HL-60/S4 (cell line): Measurements from ENCODE around the gene FBXW8.

Experiments used
- in situ Hi-C: fragments of 300-500 bp; cut with MboI; formaldehyde crosslinking; loops from 2 replicates; pipeline ENCODE4 v1.14.3; 2022; ENCODE audit warnings: low sequenced_read_pairs

The FBXW8 gene, protein sequence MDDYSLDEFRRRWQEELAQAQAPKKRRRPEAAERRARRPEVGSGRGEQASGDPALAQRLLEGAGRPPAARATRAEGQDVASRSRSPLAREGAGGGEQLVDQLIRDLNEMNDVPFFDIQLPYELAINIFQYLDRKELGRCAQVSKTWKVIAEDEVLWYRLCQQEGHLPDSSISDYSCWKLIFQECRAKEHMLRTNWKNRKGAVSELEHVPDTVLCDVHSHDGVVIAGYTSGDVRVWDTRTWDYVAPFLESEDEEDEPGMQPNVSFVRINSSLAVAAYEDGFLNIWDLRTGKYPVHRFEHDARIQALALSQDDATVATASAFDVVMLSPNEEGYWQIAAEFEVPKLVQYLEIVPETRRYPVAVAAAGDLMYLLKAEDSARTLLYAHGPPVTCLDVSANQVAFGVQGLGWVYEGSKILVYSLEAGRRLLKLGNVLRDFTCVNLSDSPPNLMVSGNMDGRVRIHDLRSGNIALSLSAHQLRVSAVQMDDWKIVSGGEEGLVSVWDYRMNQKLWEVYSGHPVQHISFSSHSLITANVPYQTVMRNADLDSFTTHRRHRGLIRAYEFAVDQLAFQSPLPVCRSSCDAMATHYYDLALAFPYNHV

GRCh38 chr12:116910645-116911451 is at the start of gene FBXW8:
TSS of gene FBXW8 (plus strand) at chr12:116910950. CDS start at chr12:116911038, 88 bp downstream.
- in situ Hi-C loops: no loop called here

DNA sequence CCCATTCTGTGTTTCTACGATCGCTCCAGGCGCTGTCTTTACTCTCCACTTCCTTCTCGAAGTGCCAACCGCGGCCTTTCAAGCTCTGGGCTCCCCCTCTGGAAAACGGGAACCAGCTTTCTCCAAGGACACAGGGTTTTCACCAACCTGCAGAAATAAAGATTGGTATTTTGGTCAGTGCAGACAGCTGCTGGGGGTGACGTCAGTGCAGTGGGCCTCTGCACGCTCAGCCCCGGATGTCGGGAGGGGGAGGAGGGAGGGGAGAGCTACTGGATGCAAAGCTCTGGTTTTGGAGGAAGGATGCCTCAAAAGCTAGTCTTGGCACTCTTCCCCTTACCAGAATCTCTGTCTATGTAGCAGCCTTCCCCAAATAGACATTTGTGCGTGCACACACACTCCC is 49.4 kb upstream of the FBXW8 start:
- in situ Hi-C loops: no loop called here

DNA sequence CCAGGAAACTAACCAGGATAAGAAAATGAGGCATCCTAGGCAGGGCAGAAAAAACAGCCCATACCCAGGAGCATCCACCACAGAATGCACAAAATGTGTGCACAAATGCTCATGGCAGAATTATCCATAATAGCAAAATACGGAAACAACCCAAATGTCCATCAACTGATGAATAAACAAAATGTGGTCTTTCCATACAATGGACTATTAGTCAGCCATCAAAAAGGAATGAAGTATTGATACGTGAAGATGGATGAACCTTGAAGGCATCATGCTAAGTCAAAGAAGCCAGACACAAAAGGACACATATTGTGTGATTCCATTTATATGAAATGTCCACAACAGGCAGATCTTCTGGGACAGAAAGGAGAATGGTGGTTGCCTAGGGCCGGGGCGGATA is 48.6 kb upstream of the FBXW8 start:
- in situ Hi-C loops: no loop called here

DNA sequence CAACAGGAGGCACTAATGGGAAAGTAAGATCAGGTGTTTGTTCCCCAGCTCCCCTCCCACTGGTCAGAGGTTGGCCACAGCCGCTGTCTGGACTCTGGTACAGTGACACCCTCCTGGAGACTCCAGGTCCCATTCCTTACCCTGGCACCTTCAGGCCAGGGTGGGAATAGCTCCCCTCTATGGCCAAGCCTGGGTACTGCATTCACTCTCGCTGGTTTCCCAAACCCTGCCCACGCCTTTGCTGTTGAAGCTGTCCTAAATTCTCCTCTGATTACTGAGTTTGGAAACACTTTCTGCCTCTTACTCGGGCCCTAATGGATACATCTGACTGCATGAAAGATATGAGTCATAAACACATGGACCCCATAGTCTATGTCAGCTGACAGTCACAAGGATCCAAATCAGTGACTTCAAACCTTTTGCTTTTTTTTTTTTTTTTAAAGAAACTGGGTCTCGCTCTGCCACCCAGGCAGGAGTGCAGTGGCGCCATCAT is 47.4 kb upstream of the FBXW8 start:
- in situ Hi-C loops: no loop called here

- in situ Hi-C loops: no loop called here
Measured at GRCh38 chr12:116864371-116865160, 46.2 kb upstream of the FBXW8 start.

- in situ Hi-C loops: no loop called here
Measured at GRCh38 chr12:116867523-116867922, 43.2 kb upstream of the FBXW8 start.

- in situ Hi-C loops: no loop called here
Measured at GRCh38 chr12:116870306-116870705, 40.4 kb upstream of the FBXW8 start.

- in situ Hi-C loops: no loop called here
Measured at GRCh38 chr12:116874324-116874995, 36.3 kb upstream of the FBXW8 start.

DNA sequence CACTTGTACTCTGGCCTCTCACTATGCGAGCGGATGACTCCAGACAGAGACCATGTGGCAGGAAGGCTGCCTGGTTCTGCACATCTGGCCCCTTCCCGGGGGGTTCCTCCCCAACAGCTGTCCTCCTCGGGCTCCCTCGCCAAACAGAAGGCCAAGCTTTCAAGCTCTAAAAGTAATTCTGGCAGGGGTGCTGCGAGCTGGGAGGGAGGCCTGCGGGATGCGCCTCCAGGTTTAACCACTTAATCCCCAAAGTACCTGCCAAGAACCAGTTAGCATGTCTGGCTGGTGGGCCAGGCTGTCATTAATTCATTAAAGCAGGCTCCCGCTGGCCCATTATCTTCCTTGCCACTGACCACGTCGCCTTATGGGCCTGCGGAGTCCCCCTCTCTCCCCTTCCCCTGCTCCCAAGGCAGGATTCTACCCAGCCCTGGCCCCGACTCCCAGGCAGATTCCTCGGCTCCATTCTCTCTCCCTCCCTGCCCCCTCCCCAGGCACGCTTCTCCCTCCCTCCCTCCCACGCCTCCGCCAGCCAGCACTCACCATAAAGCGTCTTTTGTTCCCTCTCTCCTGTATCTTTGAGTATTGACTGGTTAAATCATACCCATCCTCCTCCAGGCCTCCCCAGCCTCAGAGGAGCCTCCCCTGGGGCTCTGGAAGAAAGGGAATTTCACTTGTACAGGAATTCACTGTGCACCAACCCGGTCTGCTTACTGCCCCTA is 34.4 kb upstream of the FBXW8 start:
- in situ Hi-C loops: no loop called here

GRCh38 chr12:116878567-116879508 is 31.9 kb upstream of the FBXW8 start:
- in situ Hi-C loops: no loop called here

DNA sequence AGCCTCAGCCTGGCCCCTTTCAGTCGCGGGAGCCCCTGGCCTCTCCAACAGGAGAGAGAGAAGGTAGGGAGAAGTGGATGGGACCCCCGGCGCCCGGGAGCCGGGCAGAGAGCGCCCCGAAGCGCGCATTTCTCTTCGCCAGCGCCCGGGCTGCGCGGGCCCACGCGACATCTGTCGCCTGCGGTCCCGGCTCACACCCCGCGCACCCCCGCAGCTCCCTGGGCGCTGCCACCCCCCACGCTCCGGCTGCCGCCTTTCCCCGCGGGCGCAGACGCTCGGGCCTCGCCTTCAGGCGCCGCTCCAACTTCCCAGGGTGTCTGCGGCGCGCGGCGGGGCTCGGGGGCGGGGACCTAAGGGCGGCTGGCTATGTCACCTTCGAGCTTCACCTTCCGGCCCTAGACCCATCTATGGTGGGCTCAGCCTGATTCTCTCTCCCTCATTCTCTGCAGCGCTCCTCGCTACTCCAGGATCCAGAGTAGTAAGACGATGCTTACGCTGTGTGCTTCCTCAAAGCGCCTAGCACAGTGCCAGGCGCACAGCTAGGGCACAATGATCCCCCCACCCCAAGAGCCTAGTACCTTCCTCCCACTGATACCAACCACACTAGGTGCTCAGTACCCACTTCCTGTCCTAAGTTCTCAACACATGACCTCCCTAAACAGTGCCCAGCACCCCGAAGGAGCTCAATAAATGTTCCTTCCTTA is 31.1 kb upstream of the FBXW8 start:
- in situ Hi-C loops: no loop called here

DNA sequence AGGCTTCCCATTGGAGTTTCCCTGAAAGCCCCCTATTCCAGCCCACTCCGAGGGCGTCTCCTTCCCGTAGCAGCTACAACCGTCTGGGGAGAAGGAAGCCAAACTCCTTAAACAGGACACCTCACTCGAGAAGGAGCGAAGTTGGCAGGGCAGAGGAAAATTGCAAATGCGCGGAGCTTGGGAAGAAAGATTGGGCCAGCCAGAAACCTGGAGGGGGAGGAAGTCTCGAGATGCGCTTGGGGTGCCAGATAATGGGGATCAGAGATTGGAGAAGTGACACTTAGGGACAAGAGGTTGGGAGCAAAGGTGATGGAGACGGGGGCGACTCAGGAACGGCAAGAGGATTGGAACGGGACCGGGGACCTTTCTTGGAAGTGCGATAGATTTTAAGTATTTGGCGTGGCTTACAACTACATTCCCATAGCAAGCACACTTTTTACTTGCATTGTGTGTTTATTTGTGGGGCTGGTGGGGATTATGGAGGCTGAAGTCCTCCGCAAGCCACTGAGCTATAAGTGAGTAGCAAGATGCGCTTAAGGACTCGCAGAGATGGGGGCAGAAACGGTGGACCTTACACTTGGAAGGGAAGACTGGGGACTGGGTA is 30.4 kb upstream of the FBXW8 start:
- in situ Hi-C loops: no loop called here

DNA sequence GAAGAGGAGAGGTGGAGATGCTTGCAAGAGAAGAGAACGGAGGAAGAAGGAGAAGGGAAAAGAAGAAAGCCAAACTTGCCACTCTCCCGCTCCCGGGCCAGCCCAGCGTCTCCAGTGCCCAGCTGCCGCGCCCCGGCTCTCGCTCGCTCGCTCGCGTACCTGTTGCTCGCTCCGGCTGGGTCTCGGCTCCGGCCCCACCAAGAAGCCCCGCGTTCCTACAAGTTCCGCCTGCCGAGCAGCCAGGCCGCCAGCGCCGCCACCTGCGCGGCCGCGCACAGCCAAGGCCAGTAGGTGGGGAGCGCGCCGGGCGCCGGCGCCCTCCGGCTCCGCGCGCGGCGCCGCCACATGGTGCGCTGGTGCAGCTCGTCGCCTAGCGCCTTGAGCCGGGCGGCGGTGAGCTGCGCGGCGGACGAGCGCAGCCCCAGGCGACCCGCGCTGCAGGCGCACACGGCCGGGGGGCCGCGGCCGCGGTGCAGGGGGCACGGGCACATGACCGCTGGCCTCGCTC is 29.9 kb upstream of the FBXW8 start:
- in situ Hi-C loops: no loop called here

GRCh38 chr12:116881325-116881876 is 29.3 kb upstream of the FBXW8 start, which contains the start of gene HRK:
TSS of gene HRK (minus strand) at chr12:116881441. CDS start at chr12:116881307, 134 bp downstream.
- in situ Hi-C loops: no loop called here

DNA sequence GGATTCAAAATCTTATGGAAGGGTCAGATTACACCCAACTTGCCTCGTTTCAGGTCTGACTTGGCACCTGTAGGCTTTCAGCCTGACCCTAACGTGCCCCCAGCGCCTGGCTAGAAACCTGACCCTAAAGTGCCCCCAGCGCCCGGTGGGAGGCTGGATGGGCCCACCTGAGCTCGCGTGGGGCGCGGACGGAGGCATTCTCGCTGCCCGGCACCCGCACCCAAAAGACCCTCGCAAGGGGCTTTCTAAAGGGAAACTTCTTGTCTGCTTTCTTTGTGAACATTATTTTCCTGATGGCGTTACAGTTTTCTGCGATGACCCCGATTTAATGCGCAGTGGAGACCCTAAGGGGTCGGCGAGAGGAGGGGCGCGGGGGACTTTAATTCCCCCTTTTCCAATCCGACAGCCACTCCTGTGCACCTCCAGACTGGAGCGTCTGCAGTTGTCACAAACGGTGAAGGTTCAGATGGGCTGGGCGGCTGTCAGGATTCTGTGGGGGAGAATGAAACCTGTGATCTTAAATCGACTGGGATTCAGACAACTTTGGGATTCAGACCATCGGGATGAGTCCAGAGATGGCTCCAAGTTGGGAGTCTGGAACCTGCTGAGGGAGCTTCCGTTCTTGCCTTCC is 28.8 kb upstream of the FBXW8 start:
- in situ Hi-C loops: no loop called here

DNA sequence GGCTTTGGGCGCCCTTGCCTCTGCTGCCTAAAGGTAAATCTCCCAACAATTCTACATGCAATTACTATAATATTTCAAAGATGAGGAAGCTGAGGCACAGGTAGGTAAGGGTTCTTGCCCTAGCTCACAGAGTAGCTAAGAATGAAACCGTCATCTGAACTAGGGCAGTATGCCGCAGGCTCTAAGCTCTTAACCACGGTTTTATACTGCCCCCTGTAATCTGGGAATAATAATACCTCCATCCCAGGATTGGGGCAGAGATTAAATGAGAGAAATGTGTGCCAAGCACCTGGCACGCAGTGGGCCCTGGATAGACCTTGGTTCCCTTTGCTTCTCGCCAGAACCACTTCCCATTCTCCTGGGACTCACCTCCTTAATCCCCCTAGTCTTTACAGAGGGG is 28.0 kb upstream of the FBXW8 start:
- in situ Hi-C loops: no loop called here
